K562 (cell line): ENCODE results near the gene LMF2. TPM values are rescaled to one million over a fixed set of nuclear protein-coding genes. Genes with fewer than 3 reads are reported as not detected.

Source experiments
- CBX2 ChIP-seq: fragments of 200-600 bp; sonication (generic); IDR thresholded peaks from one replicate; pipeline ENCODE4 v1.6.1; 2012; ENCODE audit warnings: mild to moderate bottlenecking, low read length, inconsistent platforms; ENCODE audit not compliant: insufficient read depth, poor library complexity, severe bottlenecking
- CREM ChIP-seq: IDR thresholded peaks from 2 replicates; pipeline ENCODE4 v1.6.1; 2014; ENCODE audit warnings: antibody characterized with exemption, low read depth
- GABPA ChIP-seq: fragments of 200-800 bp; sonication (Bioruptor generic); conservative IDR thresholded peaks from 2 replicates; pipeline ENCODE4 v1.6.1; 2016; ENCODE audit warnings: low read depth, missing genetic modification characterization, missing compliant biosample characterization
- GTF2B ChIP-seq: IDR thresholded peaks from 2 replicates; pipeline ENCODE4 v1.6.1; 2011; ENCODE audit not compliant: insufficient read length; ENCODE audit errors: extremely low read depth
- MNT ChIP-seq, 2 experiments: fragments of 450-650 bp; conservative IDR thresholded peaks; 2 replicates each; pipeline ENCODE4 v1.6.1; 2017; ENCODE audit warnings: mild to moderate bottlenecking in 2 of 2, moderate library complexity in 2 of 2
- NEUROD1 ChIP-seq: fragments of 150-350 bp; IDR thresholded peaks from 2 replicates; pipeline ENCODE4 v1.6.1; 2014; ENCODE audit warnings: borderline replicate concordance, low read length, low read depth; ENCODE audit not compliant: partially characterized antibody
- OTX1 ChIP-seq: fragments of 450-650 bp; formaldehyde crosslinking; IDR thresholded peaks from 2 replicates; pipeline ENCODE4 v1.4.0; 2022; ENCODE audit warnings: mild to moderate bottlenecking
- PHF21A ChIP-seq: fragments of 450-650 bp; IDR thresholded peaks from 2 replicates; pipeline ENCODE4 v1.6.1; 2017; ENCODE audit warnings: low read depth, borderline replicate concordance
- POLR2A ChIP-seq: fragments of 450-650 bp; conservative IDR thresholded peaks from 2 replicates; pipeline ENCODE4 v1.6.1; 2016
- PTTG1 ChIP-seq: fragments of 450-650 bp; IDR thresholded peaks from 2 replicates; pipeline ENCODE4 v1.6.1; 2016; ENCODE audit warnings: low read depth, mild to moderate bottlenecking, missing genetic modification characterization, missing compliant biosample characterization
- RAD51 ChIP-seq: fragments of 450-650 bp; IDR thresholded peaks from 2 replicates; pipeline ENCODE4 v1.7.1; 2016; ENCODE audit warnings: low read depth, mild to moderate bottlenecking, borderline replicate concordance
- RFX1 ChIP-seq: fragments of 450-650 bp; IDR thresholded peaks from 2 replicates; pipeline ENCODE4 v1.6.1; 2016; ENCODE audit warnings: mild to moderate bottlenecking, moderate library complexity
- SETDB1 ChIP-seq: IDR thresholded peaks from one replicate; pipeline ENCODE4 v1.6.1; 2012; ENCODE audit warnings: low read length, control low read depth, inconsistent platforms
- TEAD1 ChIP-seq, 2 experiments: fragments of 450-650 bp in 1 of 2; sonication (generic) in 1 of 2; formaldehyde crosslinking; IDR thresholded peaks; 2 replicates each; pipeline versions ENCODE4 v1.4.0 to v1.8.0; 2020 to 2022; ENCODE audit warnings: mild to moderate bottlenecking in 2 of 2, missing genetic modification reagents in 1 of 2
- ZNF639 ChIP-seq, 2 experiments: fragments of 200-800 bp in 1 of 2; sonication (Bioruptor generic) in 1 of 2; sonication (generic) in 1 of 2; formaldehyde crosslinking in 1 of 2; IDR thresholded peaks in 1 of 2; conservative IDR thresholded peaks in 1 of 2; 2 replicates each; pipeline versions ENCODE4 v1.5.0 to v1.6.1; 2016 to 2020; ENCODE audit warnings: missing compliant biosample characterization in 1 of 2, missing genetic modification characterization in 1 of 2, missing genetic modification reagents in 1 of 2
- ZNF75A ChIP-seq: fragments of 450-650 bp; formaldehyde crosslinking; IDR thresholded peaks from 2 replicates; pipeline ENCODE4 v1.4.0; 2020; ENCODE audit warnings: mild to moderate bottlenecking
- polyA plus RNA-seq, 8 experiments: library from polyadenylated mRNA; depleted of rRNA in 4 of 8; stranded (reverse) in 5 of 8; unstranded in 3 of 8; fragments of >200 nt; fragmentation: Nextera tagmentation in 2 of 8; fragmentation: Illumina TruSeq in 1 of 8; extraction: Ambion mirVana in 2 of 8; extraction: Trizol in 1 of 8; gene quantifications; 2 replicates each; pipeline versions ENCODE4 v1.2.1 to v1.2.3, GENCODE V29; 2011 to 2014; ENCODE audit warnings: inconsistent platforms in 1 of 8, missing spikeins in 1 of 8
- total RNA-seq, 7 experiments: library from RNA; depleted of rRNA in 6 of 7; stranded (reverse); fragments of >200 nt in 6 of 7; fragmentation: Illumina TruSeq in 2 of 7; extraction: Trizol in 2 of 7; gene quantifications; 2 replicates each; pipeline versions ENCODE4 v1.2.1 to v1.2.3, GENCODE V29; 2011 to 2021; ENCODE audit warnings: low replicate concordance in 1 of 7
- TF ChIP-seq, protein P1 (sequence below): sonication (generic); formaldehyde crosslinking; IDR thresholded peaks from 2 replicates; pipeline ENCODE4 v1.5.0; 2020; ENCODE audit warnings: missing genetic modification reagents
- TF ChIP-seq, protein P2 (sequence below): fragments of 450-650 bp; formaldehyde crosslinking; IDR thresholded peaks from 2 replicates; pipeline ENCODE4 v1.4.0; 2022; ENCODE audit warnings: mild to moderate bottlenecking, moderate library complexity

Gene LMF2
- total and polyA plus RNA-seq, 9 of the 15 experiments (the other 6 are each of a cell fraction or from before 2014, with no cell fraction given), result 0.08 to 37.1 (median 7.6) TPM

DNA sequence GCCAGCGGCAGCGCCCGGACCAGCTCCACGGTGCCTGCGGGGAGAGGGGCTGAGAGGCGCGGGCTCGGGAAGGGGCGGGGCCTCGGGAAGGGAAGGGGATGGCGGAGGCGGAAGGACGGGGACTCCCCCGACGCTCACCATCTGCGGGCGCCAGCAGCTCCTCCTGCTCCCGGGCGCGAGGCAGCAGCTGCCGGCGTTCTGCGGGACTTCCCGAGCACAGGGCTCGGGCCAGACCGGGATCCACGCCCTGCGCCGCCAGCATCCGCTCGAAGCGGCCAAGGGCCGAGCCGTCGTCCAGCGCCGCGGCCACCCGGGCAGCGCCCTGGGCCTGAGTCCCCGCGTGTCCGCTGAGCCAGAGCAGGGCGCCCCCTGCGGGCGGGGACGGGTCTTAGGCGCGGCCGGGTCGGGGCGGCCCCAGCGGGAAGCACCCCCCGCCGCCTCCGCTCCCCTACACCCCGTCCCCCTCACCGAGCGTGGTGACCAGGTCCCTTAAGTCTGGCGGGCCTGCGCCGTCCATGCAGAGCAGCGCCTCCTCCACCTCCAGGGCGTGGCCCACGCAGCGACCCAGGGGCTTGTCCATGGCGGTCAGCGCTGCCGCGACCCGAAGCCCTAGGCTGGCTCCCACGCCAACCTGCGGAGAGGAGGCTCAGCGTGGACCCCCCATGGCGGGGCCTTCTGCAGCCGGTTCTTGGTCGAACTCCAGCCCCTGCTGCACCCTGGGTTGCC, 18.8 kb upstream of the LMF2 start (continued):
- TF ChIP-seq, protein P1, sequence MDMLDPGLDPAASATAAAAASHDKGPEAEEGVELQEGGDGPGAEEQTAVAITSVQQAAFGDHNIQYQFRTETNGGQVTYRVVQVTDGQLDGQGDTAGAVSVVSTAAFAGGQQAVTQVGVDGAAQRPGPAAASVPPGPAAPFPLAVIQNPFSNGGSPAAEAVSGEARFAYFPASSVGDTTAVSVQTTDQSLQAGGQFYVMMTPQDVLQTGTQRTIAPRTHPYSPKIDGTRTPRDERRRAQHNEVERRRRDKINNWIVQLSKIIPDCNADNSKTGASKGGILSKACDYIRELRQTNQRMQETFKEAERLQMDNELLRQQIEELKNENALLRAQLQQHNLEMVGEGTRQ (CRISPR knock-in tag), result no peak
- no peak for TF ChIP-seq SETDB1
- no peak for TF ChIP-seq PHF21A
- TF ChIP-seq RFX1, result no peak
- peak in 1 of 2 experiments; percentile 4; a peak in 1 of 4 replicates for TF ChIP-seq MNT (conservative IDR thresholded peaks at IDR 0.05)
- no peak for TF ChIP-seq PTTG1 (tag)
- TF ChIP-seq CREM, result no peak
- TF ChIP-seq RAD51, result no peak
- TF ChIP-seq, protein P2, sequence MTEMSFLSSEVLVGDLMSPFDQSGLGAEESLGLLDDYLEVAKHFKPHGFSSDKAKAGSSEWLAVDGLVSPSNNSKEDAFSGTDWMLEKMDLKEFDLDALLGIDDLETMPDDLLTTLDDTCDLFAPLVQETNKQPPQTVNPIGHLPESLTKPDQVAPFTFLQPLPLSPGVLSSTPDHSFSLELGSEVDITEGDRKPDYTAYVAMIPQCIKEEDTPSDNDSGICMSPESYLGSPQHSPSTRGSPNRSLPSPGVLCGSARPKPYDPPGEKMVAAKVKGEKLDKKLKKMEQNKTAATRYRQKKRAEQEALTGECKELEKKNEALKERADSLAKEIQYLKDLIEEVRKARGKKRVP (CRISPR knock-in tag), result no peak
- 0 out of 4 replicates have a peak, but pooled peaks of 1 of the 2 experiments have one; percentile 24 for TF ChIP-seq ZNF639 (CRISPR knock-in tag; conservative IDR thresholded peaks at IDR 0.05 in 1 of 2, IDR thresholded peaks at IDR 0.05 in 1 of 2)
- TF ChIP-seq GABPA (tag), result peak; percentile 52; the same call in 1 of the 2 replicates
- TF ChIP-seq NEUROD1, result peak; percentile 12
- no peak for TF ChIP-seq TEAD1 (CRISPR knock-in tag; IDR thresholded peaks at IDR 0.05)
- no peak for TF ChIP-seq POLR2A
- no peak for TF ChIP-seq GTF2B
- TF ChIP-seq ZNF75A (CRISPR knock-in tag), result no peak
- TF ChIP-seq OTX1 (CRISPR knock-in tag), result no peak
- no peak for TF ChIP-seq CBX2
